GM19025 (cell line): ENCODE measurements around the gene MYO10.

Experiments
- ATAC-seq: cut with Tn5 transposase; IDR thresholded peaks from one replicate; pipeline ENCODE4 v1.9.1; 2021; ENCODE audit warnings: mild to moderate bottlenecking, low read depth, moderate library complexity; ENCODE audit not compliant: unreplicated experiment

Gene MYO10

GRCh38 chr5:16944816-16945562 is 8.9 kb upstream of the MYO10 start:
- no peak for ATAC-seq

GRCh38 chr5:16943846-16944678 is 8.0 kb upstream of the MYO10 start:
- no peak for ATAC-seq

GRCh38 chr5:16937503-16938161 is 1.5 kb upstream of the MYO10 start:
- no peak for ATAC-seq

GRCh38 chr5:16936989-16937438 is 926 bp upstream of the MYO10 start:
- ATAC-seq: no peak

- no peak for ATAC-seq
These were observed 598 bp downstream of the MYO10 start for GRCh38 chr5:16935231-16936149.

GRCh38 chr5:16934677-16935153 is 1.4 kb downstream of the MYO10 start:
- no peak for ATAC-seq

- no peak for ATAC-seq
These were observed 2.0 kb downstream of the MYO10 start for GRCh38 chr5:16934123-16934522.

GRCh38 chr5:16933337-16933736 is 2.8 kb downstream of the MYO10 start:
- ATAC-seq: no peak

GRCh38 chr5:16932401-16932800 is 3.7 kb downstream of the MYO10 start:
- ATAC-seq: no peak

- ATAC-seq: no peak
These were observed 4.6 kb downstream of the MYO10 start for GRCh38 chr5:16931334-16932110.

- ATAC-seq: no peak
These were observed 5.6 kb downstream of the MYO10 start for GRCh38 chr5:16930496-16930895.

GRCh38 chr5:16929831-16930230 is 6.3 kb downstream of the MYO10 start:
- no peak for ATAC-seq

- no peak for ATAC-seq
These were observed 6.7 kb downstream of the MYO10 start for GRCh38 chr5:16929347-16929746.

- ATAC-seq: no peak
These were observed 8.5 kb downstream of the MYO10 start for GRCh38 chr5:16927613-16928012.

GRCh38 chr5:16926417-16926816 is 9.7 kb downstream of the MYO10 start:
- ATAC-seq: no peak

- ATAC-seq: no peak
These were observed 11.9 kb downstream of the MYO10 start for GRCh38 chr5:16924206-16924605.

GRCh38 chr5:16922430-16922829 is 13.7 kb downstream of the MYO10 start:
- ATAC-seq: no peak

- ATAC-seq: no peak
These were observed 14.9 kb downstream of the MYO10 start for GRCh38 chr5:16921211-16921610.

GRCh38 chr5:16920109-16920816 is 15.8 kb downstream of the MYO10 start:
- ATAC-seq: no peak
